Left kidney (tissue), 2 donors: ENCODE results near the gene C2orf68. TPM values are rescaled to one million over a fixed set of nuclear protein-coding genes. Genes with fewer than 3 reads are reported as not detected.
"Not testable (repeated sequence)": the region's sequence is repeated elsewhere in the genome, so short reads cannot be mapped to it uniquely, and the experiment has no call there.

Experiments
- DNase-seq: peaks from one replicate; pipeline ENCODE4 v3.0.0-alpha.2; 2013
- polyA plus RNA-seq: library from polyadenylated mRNA; unstranded; fragments of 120-200 nt; gene quantifications from one replicate; pipeline ENCODE4 v1.2.1, GENCODE V29; 2013; ENCODE audit not compliant: insufficient read length

Gene C2orf68
- polyA plus RNA-seq, 1 donor: 75.9 TPM

DNA sequence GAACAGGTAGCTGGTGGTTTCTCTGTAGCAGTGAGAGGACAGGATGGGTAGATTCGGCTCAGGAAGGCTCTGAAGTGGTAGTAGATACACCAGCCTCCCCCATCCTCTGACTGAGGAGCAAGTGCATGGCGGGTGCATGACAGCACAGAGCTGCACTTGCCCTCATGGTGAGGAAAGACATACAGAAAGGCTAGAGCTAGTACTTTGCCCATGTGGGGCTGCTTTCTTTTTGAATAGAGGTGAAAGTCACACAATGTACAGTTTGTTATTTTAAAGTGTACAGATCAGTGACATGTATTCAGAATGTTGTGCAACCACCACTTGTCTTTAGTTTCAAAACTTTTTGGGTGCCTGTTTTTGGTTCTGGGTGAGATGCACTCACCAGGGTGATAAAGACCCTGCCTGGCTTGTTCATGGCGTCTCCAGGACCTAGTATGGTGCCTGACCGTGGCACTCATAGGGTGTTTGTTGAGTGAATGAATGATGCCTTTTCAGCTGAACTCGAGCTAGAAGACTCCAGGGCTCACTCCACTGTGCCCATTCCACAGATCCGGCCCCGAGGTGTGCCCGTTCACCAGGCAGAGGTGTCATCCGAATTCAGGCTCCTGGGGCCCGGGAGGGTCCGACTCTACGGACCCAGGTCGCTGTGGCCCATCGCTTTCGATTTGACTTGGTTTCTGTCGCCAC lies 28.1 kb downstream of the C2orf68 start:
- no peak for DNase-seq

DNA sequence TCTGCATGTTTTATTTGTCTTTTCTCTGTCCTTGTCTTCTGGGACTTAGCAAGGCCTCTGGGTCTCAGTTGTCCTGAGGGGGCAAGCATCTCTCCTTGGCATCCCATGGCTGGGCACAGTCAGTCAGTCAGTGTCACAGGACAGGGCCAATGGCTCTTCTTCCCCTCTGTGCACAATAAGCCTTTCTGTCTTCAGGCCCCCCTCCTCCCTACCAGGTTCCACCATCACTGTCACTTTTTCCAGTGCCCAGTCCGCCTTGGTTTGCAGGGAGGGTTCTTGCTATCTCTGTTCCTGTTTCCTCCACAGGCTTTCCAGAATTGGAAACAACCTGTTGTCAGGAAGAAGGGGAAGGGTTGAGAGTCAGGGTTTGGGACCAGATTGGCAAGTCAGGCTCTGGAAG lies 29.4 kb downstream of the C2orf68 start:
- DNase-seq: no peak

- no peak for DNase-seq
Observed at GRCh38 chr2:85580206-85580605, 31.7 kb downstream of the C2orf68 start.

DNA sequence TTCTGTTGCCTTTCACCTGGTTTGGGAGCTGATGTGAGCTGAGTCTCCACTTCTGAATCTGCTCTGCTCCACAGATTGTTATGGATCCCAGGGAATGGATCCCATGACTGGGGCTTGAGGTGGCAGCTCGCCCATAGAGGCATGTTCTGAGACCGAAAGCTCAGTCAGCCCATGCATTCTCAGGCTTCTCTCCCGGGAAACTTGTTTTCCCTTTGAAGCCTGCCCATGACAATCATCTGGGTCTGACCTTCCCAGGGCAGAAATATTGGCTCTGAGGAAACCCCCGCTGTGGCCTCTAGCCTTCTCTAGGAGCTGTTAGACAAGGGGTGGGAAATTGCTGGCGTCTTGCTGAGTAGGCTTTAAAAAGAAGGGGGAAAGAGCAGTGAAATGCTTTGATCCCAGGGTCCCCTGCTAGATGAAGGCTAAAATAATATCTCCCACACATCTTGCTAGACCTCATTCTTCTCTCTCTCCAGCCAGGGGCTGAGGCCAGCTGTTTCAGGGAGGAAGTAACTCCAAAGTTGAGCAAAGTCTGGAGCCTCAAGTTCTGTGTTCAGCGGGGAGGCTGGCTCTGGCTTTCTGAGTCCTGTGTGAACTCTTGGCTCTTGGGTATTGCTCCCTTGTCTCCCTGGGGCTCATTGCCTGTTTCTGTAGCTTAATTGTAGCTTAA lies 32.5 kb downstream of the C2orf68 start:
- no peak for DNase-seq

- DNase-seq: no peak
Observed at GRCh38 chr2:85578243-85579180, 33.4 kb downstream of the C2orf68 start.

DNA sequence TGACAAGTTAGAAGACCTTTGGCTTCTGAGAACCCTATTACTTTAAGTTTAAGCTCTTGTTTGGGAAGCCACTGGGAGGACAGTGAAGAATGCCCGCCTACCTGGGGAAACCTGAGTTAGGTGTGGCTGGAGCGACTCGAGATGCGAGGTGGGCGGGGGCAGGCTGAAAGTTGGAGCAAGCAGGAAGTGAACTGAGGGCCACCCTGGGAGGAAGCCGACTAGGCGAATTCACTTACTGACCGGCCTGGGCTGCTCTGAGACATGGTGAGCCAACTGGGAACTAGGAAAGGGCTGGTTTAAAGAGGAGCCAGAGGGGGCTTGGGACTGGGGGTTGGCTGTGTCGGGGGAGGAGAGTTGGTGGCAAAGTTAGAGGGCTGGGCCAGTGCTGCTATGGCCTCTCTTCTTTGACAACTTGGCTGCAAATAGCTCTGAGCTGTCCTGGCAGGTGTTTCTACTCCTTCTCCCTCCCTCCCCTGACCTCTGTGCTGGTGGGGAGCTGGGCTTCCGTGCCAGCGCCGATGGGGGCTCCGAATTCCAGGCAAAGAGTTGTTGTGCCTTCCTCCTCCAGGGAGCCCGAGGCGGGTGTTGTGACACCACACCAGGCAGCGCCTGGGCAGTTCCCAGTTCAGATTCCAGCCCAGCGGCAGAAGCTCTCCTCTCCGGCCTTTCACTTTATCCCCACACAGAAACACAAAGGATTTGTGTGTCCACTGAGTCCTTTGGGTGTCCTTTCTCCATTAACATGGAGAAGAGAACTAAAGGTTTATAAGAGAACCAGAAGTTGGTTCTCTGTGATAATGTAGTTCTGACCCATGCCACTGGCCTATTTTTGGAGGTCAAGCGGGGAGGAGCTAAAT lies 34.3 kb downstream of the C2orf68 start, which contains the start of gene VAMP8:
Gene VAMP8, plus strand, starts transcription at position 201 of the 857 bp plus-strand sequence. Its CDS starts 61 bp downstream, at position 262.
- no peak for DNase-seq

GRCh38 chr2:85577063-85577385 lies 34.8 kb downstream of the C2orf68 start:
- no peak for DNase-seq

DNA sequence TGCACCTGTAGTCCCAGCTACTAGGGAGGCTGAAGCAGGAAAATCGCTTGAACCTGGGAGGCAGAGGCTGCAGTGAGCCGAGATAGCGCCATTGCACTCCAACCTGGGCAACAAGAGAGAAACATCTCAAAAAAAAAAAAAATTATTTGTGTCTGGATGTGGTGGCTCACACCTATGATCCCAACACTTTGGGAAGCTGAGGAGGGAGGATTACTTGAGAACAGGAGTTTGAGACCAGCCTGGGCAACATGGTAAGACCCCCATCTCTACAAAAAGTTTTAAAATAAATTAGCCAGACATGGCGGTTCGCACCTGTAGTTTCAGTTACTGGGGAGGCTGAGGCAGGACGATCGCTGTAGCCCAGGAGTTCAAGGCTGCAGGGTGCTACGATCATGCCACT lies 36.1 kb downstream of the C2orf68 start:
- DNase-seq: no peak

- DNase-seq: no peak
Observed at GRCh38 chr2:85566265-85566664, 45.6 kb downstream of the C2orf68 start.

- DNase-seq: no peak
Observed at GRCh38 chr2:85564144-85564563, 47.7 kb downstream of the C2orf68 start.

GRCh38 chr2:85561280-85562212 lies 50.3 kb downstream of the C2orf68 start, which contains the start of gene GGCX:
TSS of gene GGCX (minus strand) at chr2:85561493. CDS start at chr2:85561428, 65 bp downstream.
- peak; percentile 95 for DNase-seq

- no peak for DNase-seq
Observed at GRCh38 chr2:85560812-85561279, 51.0 kb downstream of the C2orf68 start.

DNA sequence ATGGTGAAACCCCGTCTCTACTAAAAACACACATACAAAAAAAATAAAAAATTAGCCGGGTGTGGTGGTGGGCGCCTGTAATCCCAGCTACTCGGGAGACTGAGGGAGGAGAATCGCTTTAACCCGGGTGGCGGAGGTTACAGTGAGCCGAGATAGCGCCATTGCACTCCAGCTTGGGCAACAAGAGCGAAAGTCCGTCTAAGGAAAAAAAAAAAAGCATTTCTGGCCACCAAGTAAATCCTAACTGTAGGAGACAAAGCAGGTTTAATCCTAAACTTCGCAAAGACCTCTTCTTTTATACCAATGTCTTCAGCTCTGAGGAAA lies 51.5 kb downstream of the C2orf68 start:
- DNase-seq: not testable (repeated sequence)

- no peak for DNase-seq
Observed at GRCh38 chr2:85558160-85558559, 53.7 kb downstream of the C2orf68 start.

GRCh38 chr2:85557130-85557529 lies 54.7 kb downstream of the C2orf68 start:
- no peak for DNase-seq

Other genes starting within 250 kb of the C2orf68 start
- 81.7 TPM for gene CAPG, start 201.7 kb downstream of the C2orf68 start, polyA plus RNA-seq
- 1.3 TPM for gene SH2D6, start 193.4 kb downstream of the C2orf68 start, polyA plus RNA-seq
- gene MAT2A, start 72.9 kb downstream of the C2orf68 start, polyA plus RNA-seq: 467 TPM
- 41.2 TPM for gene GGCX, start 50.6 kb downstream of the C2orf68 start, polyA plus RNA-seq
- gene VAMP8, start 34.5 kb downstream of the C2orf68 start, polyA plus RNA-seq: 89.3 TPM
- gene VAMP5, start 27.6 kb downstream of the C2orf68 start, polyA plus RNA-seq: 33.8 TPM
- 121 TPM for gene RNF181, start 16.3 kb downstream of the C2orf68 start, polyA plus RNA-seq
- gene TMEM150A, start 9.4 kb downstream of the C2orf68 start, polyA plus RNA-seq: 36.2 TPM
- gene USP39, start 4.1 kb upstream of the C2orf68 start, polyA plus RNA-seq: 74.8 TPM
- 0.18 TPM for gene SFTPB, start 56.1 kb upstream of the C2orf68 start, polyA plus RNA-seq
- 0.27 TPM for gene GNLY, start 82.3 kb upstream of the C2orf68 start, polyA plus RNA-seq
- 10.3 TPM for gene ATOH8, start 141.9 kb upstream of the C2orf68 start, polyA plus RNA-seq